GM18951 (cell line): Measurements from ENCODE around the gene HOXA4.

Source experiments
- POLR2A ChIP-seq: IDR thresholded peaks from 4 replicates; pipeline ENCODE4 v1.6.1; 2011; ENCODE audit warnings: mild to moderate bottlenecking; ENCODE audit not compliant: insufficient read length, insufficient read depth; ENCODE audit errors: extremely low read depth
- in situ Hi-C: fragments of 300-500 bp; cut with MboI; formaldehyde crosslinking; loops from one replicate; pipeline ENCODE4 v1.12.0; 2022; ENCODE audit warnings: low sequenced_read_pairs, mixed read lengths, inconsistent platforms; ENCODE audit not compliant: unreplicated experiment

Gene HOXA4

GRCh38 chr7:27151931-27152815, 21.6 kb upstream of the HOXA4 start, which contains the start of gene HOXA3:
Gene HOXA3, minus strand, starts transcription at chr7:27152583. Its CDS starts 41,943 bp downstream, at chr7:27110640.
- in situ Hi-C loops, result loop anchor here (10.0 kb wide), 1 partner anchor 777 kb away; no protein-coding TSS in a partner anchor
- TF ChIP-seq POLR2A, result no peak

GRCh38 chr7:27151341-27151930, 20.9 kb upstream of the HOXA4 start:
- no peak for TF ChIP-seq POLR2A
- in situ Hi-C loops, result loop anchor here (10.0 kb wide), 1 partner anchor 777 kb away; no protein-coding TSS in a partner anchor

GRCh38 chr7:27150568-27151340, 20.2 kb upstream of the HOXA4 start:
- TF ChIP-seq POLR2A, result no peak
- in situ Hi-C loops, result loop anchor here (10.0 kb wide), 1 partner anchor 776 kb away; no protein-coding TSS in a partner anchor

- no peak for TF ChIP-seq POLR2A
Measured at GRCh38 chr7:27149842-27150567, 19.4 kb upstream of the HOXA4 start.

GRCh38 chr7:27148756-27149641, 18.4 kb upstream of the HOXA4 start:
- TF ChIP-seq POLR2A, result no peak
- in situ Hi-C loops, result no loop called here

More at GRCh38 chr7:27149842-27150567, 19.4 kb upstream of the HOXA4 start:
- in situ Hi-C loops, result loop anchor here (10.0 kb wide), 1 partner anchor 775 kb away; no protein-coding TSS in a partner anchor

GRCh38 chr7:27148031-27148755, 17.6 kb upstream of the HOXA4 start:
- TF ChIP-seq POLR2A, result no peak
- in situ Hi-C loops, result no loop called here

- no peak for TF ChIP-seq POLR2A
- in situ Hi-C loops, result no loop called here
Measured at GRCh38 chr7:27147199-27148030, 16.9 kb upstream of the HOXA4 start, which contains the start of gene HOXA6. Gene HOXA6, minus strand, starts transcription at chr7:27147774. Its CDS starts 25 bp downstream, at chr7:27147749.

GRCh38 chr7:27146491-27147198, 16.1 kb upstream of the HOXA4 start:
- no peak for TF ChIP-seq POLR2A
- in situ Hi-C loops, result no loop called here

- in situ Hi-C loops, result no loop called here
Measured at GRCh38 chr7:27145914-27146412, 15.4 kb upstream of the HOXA4 start.

GRCh38 chr7:27145165-27145913, 14.8 kb upstream of the HOXA4 start:
- no peak for TF ChIP-seq POLR2A
- in situ Hi-C loops, result no loop called here

More at GRCh38 chr7:27145914-27146412, 15.4 kb upstream of the HOXA4 start:
- no peak for TF ChIP-seq POLR2A
